ENCODE data around the gene SCFD2. TPM values are rescaled to one million over a fixed set of nuclear protein-coding genes. Genes with fewer than 3 reads are reported as not detected.

SCFD2 gene
- total RNA-seq, 2 donors from 2014 or later: 20.3 to 27.4 TPM

DNA sequence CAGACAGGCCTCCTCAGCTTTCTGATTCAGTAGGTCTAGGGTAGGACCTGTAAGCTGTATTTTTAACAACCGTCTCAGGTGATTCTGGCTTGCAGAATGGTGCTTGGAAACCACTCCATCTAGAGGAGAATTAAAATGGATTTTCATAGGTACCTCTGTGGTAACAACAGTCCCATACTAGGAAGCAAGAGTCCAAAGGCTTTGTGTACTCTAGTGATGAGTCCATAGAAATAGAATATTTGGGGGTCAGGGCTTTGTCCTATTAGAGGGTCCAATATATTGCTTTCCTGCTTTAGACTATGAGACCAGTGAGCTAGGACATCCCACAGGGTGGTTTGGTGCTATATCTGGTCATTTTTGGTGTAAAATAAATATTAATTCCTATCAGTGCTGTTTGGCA lies 242.0 kb downstream of the SCFD2 start:
- H3K4me3 ChIP-seq: no peak overlapping the region
- H3K27ac ChIP-seq: no peak overlapping the region
- H3K9me3 ChIP-seq: no peaks in the 10 kb centered on the region
- ATAC-seq (ENCODE audit: insufficient number of reproducible peaks, low FRiP score, low read depth) (no peak), DNase-seq (ENCODE audit: low spot score) (no peak)
- no peaks in the 10 kb centered on the region for H3K27me3 ChIP-seq (replicated peaks; ENCODE audit: insufficient read depth)
- H3K4me1 ChIP-seq (ENCODE audit: control insufficient read depth in 1 of 2, low read depth in 2 of 2): peaks cover 15 to 54% of the 10 kb centered on the region in 2 donors
- TF ChIP-seq, protein P1, sequence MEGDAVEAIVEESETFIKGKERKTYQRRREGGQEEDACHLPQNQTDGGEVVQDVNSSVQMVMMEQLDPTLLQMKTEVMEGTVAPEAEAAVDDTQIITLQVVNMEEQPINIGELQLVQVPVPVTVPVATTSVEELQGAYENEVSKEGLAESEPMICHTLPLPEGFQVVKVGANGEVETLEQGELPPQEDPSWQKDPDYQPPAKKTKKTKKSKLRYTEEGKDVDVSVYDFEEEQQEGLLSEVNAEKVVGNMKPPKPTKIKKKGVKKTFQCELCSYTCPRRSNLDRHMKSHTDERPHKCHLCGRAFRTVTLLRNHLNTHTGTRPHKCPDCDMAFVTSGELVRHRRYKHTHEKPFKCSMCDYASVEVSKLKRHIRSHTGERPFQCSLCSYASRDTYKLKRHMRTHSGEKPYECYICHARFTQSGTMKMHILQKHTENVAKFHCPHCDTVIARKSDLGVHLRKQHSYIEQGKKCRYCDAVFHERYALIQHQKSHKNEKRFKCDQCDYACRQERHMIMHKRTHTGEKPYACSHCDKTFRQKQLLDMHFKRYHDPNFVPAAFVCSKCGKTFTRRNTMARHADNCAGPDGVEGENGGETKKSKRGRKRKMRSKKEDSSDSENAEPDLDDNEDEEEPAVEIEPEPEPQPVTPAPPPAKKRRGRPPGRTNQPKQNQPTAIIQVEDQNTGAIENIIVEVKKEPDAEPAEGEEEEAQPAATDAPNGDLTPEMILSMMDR (IDR thresholded peaks at IDR 0.05): no peak
- H3K36me3 ChIP-seq: no peaks in the 10 kb centered on the region

- DNase-seq (ENCODE audit: low spot score) (no peak), ATAC-seq (ENCODE audit: insufficient number of reproducible peaks, low FRiP score, low read depth) (no peak)
- Histone ChIP-seq H3K27ac (no peak overlapping the region), H3K36me3 (no peaks in the 10 kb centered on the region), H3K4me3 (no peak overlapping the region), H3K9me3 (no peaks in the 10 kb centered on the region), H3K4me1 (ENCODE audit: control insufficient read depth in 1 of 2, low read depth in 2 of 2) (peaks cover 13 to 52% of the 10 kb centered on the region in 2 donors), H3K27me3 (replicated peaks; ENCODE audit: insufficient read depth) (no peaks in the 10 kb centered on the region)
- TF ChIP-seq, protein P1 (IDR thresholded peaks at IDR 0.05): no peak
These were observed 242.7 kb downstream of the SCFD2 start for GRCh38 chr4:53123171-53123570.

DNA sequence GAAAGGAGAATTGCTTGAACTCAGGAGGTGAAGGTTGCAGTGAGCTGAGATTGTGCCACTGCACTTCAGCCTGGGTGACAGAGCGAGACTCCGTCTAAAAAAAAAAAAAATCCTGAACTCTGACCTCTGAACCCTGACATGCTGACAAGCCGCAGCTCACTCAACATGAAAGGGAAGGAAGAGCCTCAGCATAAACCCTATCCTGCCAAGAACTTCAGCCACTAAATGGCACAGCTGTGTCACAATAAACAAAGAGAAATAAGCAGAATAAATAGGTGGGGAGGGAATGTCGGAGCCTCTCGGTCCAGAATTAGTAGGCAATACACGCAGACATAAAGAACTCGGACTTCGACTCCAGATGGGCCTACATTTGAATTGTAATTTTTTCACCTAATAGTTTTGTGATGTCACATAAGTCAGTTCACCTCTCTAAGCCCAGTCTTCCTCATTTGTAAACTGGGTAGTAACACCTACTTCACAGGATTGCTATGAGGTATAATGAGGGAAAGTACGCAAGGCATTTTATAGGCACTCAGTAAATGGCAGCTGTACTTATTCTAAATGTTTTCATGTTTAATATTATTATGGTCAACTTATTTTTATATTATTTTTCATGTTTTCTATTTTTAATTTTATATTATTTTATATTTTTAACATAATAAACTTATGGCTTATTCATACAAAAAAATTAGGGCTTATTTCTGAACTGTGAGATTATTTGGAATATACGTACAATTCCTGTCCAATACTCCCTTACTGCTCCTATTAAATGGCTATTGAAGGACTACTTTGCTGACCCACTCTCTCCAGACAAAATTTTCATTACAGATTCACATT lies 243.4 kb downstream of the SCFD2 start:
- no peaks in the 10 kb centered on the region for H3K27me3 ChIP-seq (replicated peaks; ENCODE audit: insufficient read depth)
- no peaks in the 10 kb centered on the region for H3K9me3 ChIP-seq
- DNase-seq (ENCODE audit: low spot score) (no peak), ATAC-seq (ENCODE audit: insufficient number of reproducible peaks, low FRiP score, low read depth) (no peak)
- TF ChIP-seq, protein P1 (IDR thresholded peaks at IDR 0.05): no peak
- peaks cover 13 to 49% of the 10 kb centered on the region in 2 donors for H3K4me1 ChIP-seq (ENCODE audit: control insufficient read depth in 1 of 2, low read depth in 2 of 2)
- no peak overlapping the region for H3K4me3 ChIP-seq
- peak overlapping the region; percentile 81 for H3K27ac ChIP-seq
- no peaks in the 10 kb centered on the region for H3K36me3 ChIP-seq

DNA sequence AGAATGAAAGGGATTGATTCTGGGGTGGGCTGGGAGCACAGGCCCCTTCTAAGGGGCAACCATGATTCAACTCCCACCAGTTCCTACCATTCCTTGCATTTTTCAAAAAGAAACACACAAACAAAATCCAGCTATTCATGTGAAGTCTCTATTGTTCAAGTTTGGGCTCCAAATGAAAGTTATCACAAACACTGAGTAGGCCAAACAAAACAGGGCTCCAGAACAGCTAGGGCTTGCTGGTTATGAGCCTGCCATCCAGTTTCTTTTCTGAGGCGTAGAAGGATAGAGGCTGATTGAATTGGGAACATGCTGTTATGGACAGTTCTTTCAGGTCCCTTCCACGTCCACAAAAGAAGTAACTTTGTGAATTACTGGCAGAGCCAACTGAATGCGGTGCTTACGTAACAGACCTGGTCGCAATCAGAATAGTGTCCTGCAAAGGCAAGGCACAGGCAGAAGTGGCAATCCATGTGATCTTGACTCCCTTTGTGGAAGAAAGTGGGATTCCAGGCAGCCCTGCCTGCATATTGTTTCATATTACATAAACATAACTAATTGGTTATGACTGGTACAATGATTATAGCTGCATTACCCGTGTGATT lies 244.5 kb downstream of the SCFD2 start:
- no peak for ATAC-seq (ENCODE audit: insufficient number of reproducible peaks, low FRiP score, low read depth)
- Histone ChIP-seq H3K36me3 (no peaks in the 10 kb centered on the region), H3K9me3 (no peaks in the 10 kb centered on the region), H3K27ac (peak overlapping the region; percentile 81), H3K27me3 (replicated peaks; ENCODE audit: insufficient read depth) (no peaks in the 10 kb centered on the region), H3K4me3 (peak overlapping the region; percentile 34), H3K4me1 (ENCODE audit: control insufficient read depth in 1 of 2, low read depth in 2 of 2) (peaks cover 13 to 48% of the 10 kb centered on the region in 2 donors)
- TF ChIP-seq, protein P1 (IDR thresholded peaks at IDR 0.05): no peak
- no peak for DNase-seq (ENCODE audit: low spot score)

- no peaks in the 10 kb centered on the region for H3K27me3 ChIP-seq (replicated peaks; ENCODE audit: insufficient read depth)
These were observed 245.1 kb downstream of the SCFD2 start for GRCh38 chr4:53120778-53121177.

More at GRCh38 chr4:53120778-53121177, 245.1 kb downstream of the SCFD2 start:
- ATAC-seq (ENCODE audit: insufficient number of reproducible peaks, low FRiP score, low read depth): no peak
- no peak for DNase-seq (ENCODE audit: low spot score)
- peaks cover 13 to 49% of the 10 kb centered on the region in 2 donors for H3K4me1 ChIP-seq (ENCODE audit: control insufficient read depth in 1 of 2, low read depth in 2 of 2)
- TF ChIP-seq, protein P1 (IDR thresholded peaks at IDR 0.05): no peak
- no peaks in the 10 kb centered on the region for H3K9me3 ChIP-seq
- peak overlapping the region; percentile 34 for H3K4me3 ChIP-seq
- H3K36me3 ChIP-seq: no peaks in the 10 kb centered on the region
- H3K27ac ChIP-seq: peak overlapping the region; percentile 81
